Keratinocyte (primary cell): Measurements from ENCODE around the gene REEP3. TPM values are rescaled to one million over a fixed set of nuclear protein-coding genes. Genes with fewer than 3 reads are reported as not detected.

Experiments
- DNase-seq: peaks from one replicate; pipeline ENCODE4 v3.0.0-alpha.2; 2011; ENCODE audit warnings: low read depth, missing footprints, low spot score
- FAIRE-seq: peaks from 2 replicates; lab custom pipeline; 2011; peaks lifted over from hg19 to GRCh38; lab: Jason Lieb, UNC
- H2AFZ ChIP-seq: 2 replicates; pipeline ENCODE4 v1.6.0; 2012; ENCODE audit warnings: low read length, control low read depth, inconsistent platforms; ENCODE audit not compliant: control insufficient read depth
- H3K27ac ChIP-seq: 2 replicates; pipeline ENCODE4 v1.5.1; 2011; ENCODE audit warnings: low read length; ENCODE audit not compliant: control insufficient read depth, insufficient read depth
- H3K27me3 ChIP-seq: 3 replicates; pipeline ENCODE4 v1.6.0; 2011; ENCODE audit warnings: low read length; ENCODE audit not compliant: control insufficient read depth, insufficient read depth; ENCODE audit errors: extremely low read depth
- H3K36me3 ChIP-seq, 2 experiments: 2 replicates in 1 of 2; 3 replicates in 1 of 2; pipeline ENCODE4 v1.5.1; 2011; ENCODE audit warnings: low read length in 2 of 2, mild to moderate bottlenecking in 1 of 2; ENCODE audit not compliant: control insufficient read depth in 2 of 2, insufficient read depth in 2 of 2; ENCODE audit errors: extremely low read depth in 1 of 2
- H3K4me1 ChIP-seq: 3 replicates; pipeline ENCODE4 v1.5.1; 2011; ENCODE audit warnings: low read length; ENCODE audit not compliant: control insufficient read depth, insufficient read depth; ENCODE audit errors: extremely low read depth
- H3K4me2 ChIP-seq: 3 replicates; pipeline ENCODE4 v1.6.0; 2011; ENCODE audit warnings: low read depth, low read length; ENCODE audit not compliant: control insufficient read depth, insufficient read depth; ENCODE audit errors: extremely low read depth
- H3K4me3 ChIP-seq, 3 experiments: fragments of 200-600 bp in 1 of 3; sonication (generic) in 1 of 3; 2 replicates in 2 of 3; 3 replicates in 1 of 3; pipeline ENCODE4 v1.5.1; 2011 to 2016; ENCODE audit warnings: low read length in 3 of 3, mild to moderate bottlenecking in 3 of 3, control low read depth in 2 of 3, inconsistent platforms in 1 of 3, low read depth in 1 of 3, mixed read lengths in 1 of 3, mixed run types in 1 of 3, moderate library complexity in 1 of 3; ENCODE audit not compliant: control insufficient read depth in 2 of 3, insufficient read depth in 2 of 3; ENCODE audit errors: extremely low read depth in 1 of 3
- H3K79me2 ChIP-seq: 2 replicates; pipeline ENCODE4 v1.6.0; 2012; ENCODE audit warnings: low read length; ENCODE audit not compliant: control insufficient read depth, insufficient read depth
- H3K9ac ChIP-seq: 3 replicates; pipeline ENCODE4 v1.6.0; 2011; ENCODE audit warnings: low read length; ENCODE audit not compliant: control insufficient read depth, insufficient read depth; ENCODE audit errors: extremely low read depth
- H3K9me1 ChIP-seq: 3 replicates; pipeline ENCODE4 v1.6.0; 2011; ENCODE audit warnings: low read length; ENCODE audit not compliant: control insufficient read depth, insufficient read depth; ENCODE audit errors: extremely low read depth
- H3K9me3 ChIP-seq: 2 replicates; pipeline ENCODE4 v1.5.1; 2012; ENCODE audit warnings: low read depth, low read length; ENCODE audit not compliant: control insufficient read depth
- H4K20me1 ChIP-seq: 3 replicates; pipeline ENCODE4 v1.6.0; 2011; ENCODE audit warnings: low read length; ENCODE audit not compliant: control insufficient read depth, insufficient read depth; ENCODE audit errors: extremely low read depth
- CTCF ChIP-seq, 3 experiments: IDR thresholded peaks in 1 of 3; conservative IDR thresholded peaks in 1 of 3; optimal IDR thresholded peaks in 1 of 3; 2 replicates in 2 of 3; 3 replicates in 1 of 3; pipeline versions ENCODE3 to v1.5.1; 2011; ENCODE audit warnings: low read length in 3 of 3, mild to moderate bottlenecking in 3 of 3, moderate library complexity in 2 of 3, control low read depth in 1 of 3, inconsistent platforms in 1 of 3; ENCODE audit not compliant: insufficient read depth in 2 of 3; ENCODE audit errors: extremely low read depth in 1 of 3
- EZH2 ChIP-seq: IDR thresholded peaks from one replicate; pipeline ENCODE4 v1.6.1; 2012; ENCODE audit warnings: inconsistent platforms, mild to moderate bottlenecking, low read length, moderate library complexity
- dilution Hi-C: fragments of 300-500 bp; cut with MboI; formaldehyde crosslinking; loops from one replicate; pipeline ENCODE4 v1.7.0; 2020; ENCODE audit warnings: low sequenced_read_pairs; ENCODE audit not compliant: extremely low pct_ligation_motif_present
- polyA plus RNA-seq, 5 experiments: library from polyadenylated mRNA; depleted of rRNA in 3 of 5; stranded (reverse) in 3 of 5; stranded (forward) in 1 of 5; unstranded in 1 of 5; fragments of >200 nt; gene quantifications; 1 replicate in 1 of 5; 2 replicates in 3 of 5; 3 replicates in 1 of 5; pipeline versions ENCODE4 v1.2.1 to v1.2.3, GENCODE V29; 2011 to 2012; ENCODE audit warnings: missing spikeins in 2 of 5, low read depth in 1 of 5, low replicate concordance in 1 of 5

REEP3 gene
- polyA plus RNA-seq, 1 donor (not counting 4 experiments of a cell fraction or from before 2014, with no cell fraction given) = 52.8 TPM

GRCh38 chr10:63522995-63523394, 1.8 kb downstream of the REEP3 start:
- H3K27ac ChIP-seq = peak overlapping the region; percentile 83
- H3K4me2 ChIP-seq = peak overlapping the region; percentile 89
- no peak for DNase-seq
- FAIRE-seq = no peak
- no peaks in the 10 kb centered on the region for H3K9me1 ChIP-seq
- dilution Hi-C loops = no loop called here
- no peaks in the 10 kb centered on the region for H4K20me1 ChIP-seq
- H3K9ac ChIP-seq = peak overlapping the region; percentile 94
- H3K79me2 ChIP-seq = peaks cover 86% of the 10 kb centered on the region
- H3K4me3 ChIP-seq = peak overlapping the region; percentile 78 to 89 (median 82)
- no peaks in the 10 kb centered on the region for H3K27me3 ChIP-seq
- H3K9me3 ChIP-seq = no peaks in the 10 kb centered on the region
- TF ChIP-seq EZH2 (no peak), CTCF (optimal IDR thresholded peaks at IDR 0.05 in 1 of 3, IDR thresholded peaks at IDR 0.05 in 1 of 3, conservative IDR thresholded peaks at IDR 0.05 in 1 of 3; ENCODE audit: extremely low read depth in 1 of 3, insufficient read depth in 2 of 3, low read length in 3 of 3) (no peak)
- peaks cover 1 to 7% of the 10 kb centered on the region in 2 experiments for H3K36me3 ChIP-seq
- H2AFZ ChIP-seq = no peak overlapping the region
- peaks cover 33% of the 10 kb centered on the region for H3K4me1 ChIP-seq

GRCh38 chr10:63525021-63525420, 3.8 kb downstream of the REEP3 start:
- H3K9me1 ChIP-seq = no peaks in the 10 kb centered on the region
- H3K79me2 ChIP-seq = peaks cover 86% of the 10 kb centered on the region
- no peak for TF ChIP-seq EZH2
- no peak for TF ChIP-seq CTCF (optimal IDR thresholded peaks at IDR 0.05 in 1 of 3, IDR thresholded peaks at IDR 0.05 in 1 of 3, conservative IDR thresholded peaks at IDR 0.05 in 1 of 3; ENCODE audit: extremely low read depth in 1 of 3, insufficient read depth in 2 of 3, low read length in 3 of 3)
- no peak overlapping the region for H3K27ac ChIP-seq
- H3K4me2 ChIP-seq = peak overlapping the region; percentile 35
- no peaks in the 10 kb centered on the region for H4K20me1 ChIP-seq
- H3K9me3 ChIP-seq = no peaks in the 10 kb centered on the region
- FAIRE-seq (no peak), DNase-seq (no peak)
- no peaks in the 10 kb centered on the region for H3K27me3 ChIP-seq
- no peak overlapping the region for H3K4me3 ChIP-seq
- H3K36me3 ChIP-seq = peaks cover 7 to 16% of the 10 kb centered on the region in 2 experiments
- no peak overlapping the region for H2AFZ ChIP-seq
- no peak overlapping the region for H3K9ac ChIP-seq
- dilution Hi-C loops = no loop called here
- peaks cover 17% of the 10 kb centered on the region for H3K4me1 ChIP-seq
